Measurements from ENCODE around the gene ATG13.

DNA sequence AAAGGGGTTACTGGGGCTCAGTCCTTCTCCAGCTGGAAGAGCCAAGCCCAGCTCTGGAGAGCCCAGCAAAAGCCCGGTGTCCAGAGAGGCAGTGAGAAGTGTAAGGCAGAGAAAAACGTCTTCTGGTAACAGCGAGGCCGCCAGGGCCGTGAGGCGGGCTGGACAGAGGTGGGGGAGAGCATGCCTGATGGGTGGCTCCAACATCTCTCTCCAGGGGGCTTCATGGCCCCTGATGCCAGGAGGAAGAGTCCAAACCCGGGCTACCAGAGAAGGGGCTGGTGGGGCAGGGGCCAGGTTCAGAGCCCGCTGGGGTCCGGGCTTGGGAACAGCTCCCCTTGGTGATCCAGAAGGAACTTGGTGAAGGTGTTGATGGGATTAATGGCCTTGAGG lies 61.4 kb downstream of the ATG13 start:
- TF ChIP-seq, protein P1, sequence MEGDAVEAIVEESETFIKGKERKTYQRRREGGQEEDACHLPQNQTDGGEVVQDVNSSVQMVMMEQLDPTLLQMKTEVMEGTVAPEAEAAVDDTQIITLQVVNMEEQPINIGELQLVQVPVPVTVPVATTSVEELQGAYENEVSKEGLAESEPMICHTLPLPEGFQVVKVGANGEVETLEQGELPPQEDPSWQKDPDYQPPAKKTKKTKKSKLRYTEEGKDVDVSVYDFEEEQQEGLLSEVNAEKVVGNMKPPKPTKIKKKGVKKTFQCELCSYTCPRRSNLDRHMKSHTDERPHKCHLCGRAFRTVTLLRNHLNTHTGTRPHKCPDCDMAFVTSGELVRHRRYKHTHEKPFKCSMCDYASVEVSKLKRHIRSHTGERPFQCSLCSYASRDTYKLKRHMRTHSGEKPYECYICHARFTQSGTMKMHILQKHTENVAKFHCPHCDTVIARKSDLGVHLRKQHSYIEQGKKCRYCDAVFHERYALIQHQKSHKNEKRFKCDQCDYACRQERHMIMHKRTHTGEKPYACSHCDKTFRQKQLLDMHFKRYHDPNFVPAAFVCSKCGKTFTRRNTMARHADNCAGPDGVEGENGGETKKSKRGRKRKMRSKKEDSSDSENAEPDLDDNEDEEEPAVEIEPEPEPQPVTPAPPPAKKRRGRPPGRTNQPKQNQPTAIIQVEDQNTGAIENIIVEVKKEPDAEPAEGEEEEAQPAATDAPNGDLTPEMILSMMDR (IDR thresholded peaks at IDR 0.05) = no peak
- no peak for TF ChIP-seq POLR2AphosphoS5 (IDR thresholded peaks at IDR 0.05)
- TF ChIP-seq POLR2A (IDR thresholded peaks at IDR 0.05) = no peak
